GM19193 (cell line): Measurements from ENCODE around the gene VTI1A.

Experiments
- POLR2A ChIP-seq: IDR thresholded peaks from 4 replicates; pipeline ENCODE4 v1.6.1; 2011; ENCODE audit not compliant: insufficient read depth, insufficient read length; ENCODE audit errors: extremely low read depth

The VTI1A gene

GRCh38 chr10:112583236-112583939 lies 136.4 kb downstream of the VTI1A start:
- no peak for TF ChIP-seq POLR2A

DNA sequence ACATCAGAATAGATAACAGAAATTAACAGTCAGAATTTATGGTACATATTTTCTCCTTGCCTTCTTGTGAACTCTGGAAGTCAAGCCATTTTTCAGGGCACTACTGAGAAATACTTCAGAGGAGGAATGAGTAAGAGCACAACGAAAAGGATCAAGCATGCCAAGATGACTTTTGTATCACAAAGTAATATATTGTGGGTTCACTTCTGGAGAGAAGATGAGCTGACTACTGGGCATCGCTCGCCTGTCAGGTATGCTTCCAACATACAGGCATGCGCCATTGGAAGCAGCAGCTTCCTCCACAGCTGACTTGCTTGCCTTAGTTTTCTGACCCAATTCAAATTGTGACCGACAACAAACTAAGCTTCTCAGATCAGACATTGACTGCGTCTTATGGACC lies 137.3 kb downstream of the VTI1A start:
- no peak for TF ChIP-seq POLR2A

GRCh38 chr10:112585126-112585525 lies 138.1 kb downstream of the VTI1A start:
- no peak for TF ChIP-seq POLR2A

DNA sequence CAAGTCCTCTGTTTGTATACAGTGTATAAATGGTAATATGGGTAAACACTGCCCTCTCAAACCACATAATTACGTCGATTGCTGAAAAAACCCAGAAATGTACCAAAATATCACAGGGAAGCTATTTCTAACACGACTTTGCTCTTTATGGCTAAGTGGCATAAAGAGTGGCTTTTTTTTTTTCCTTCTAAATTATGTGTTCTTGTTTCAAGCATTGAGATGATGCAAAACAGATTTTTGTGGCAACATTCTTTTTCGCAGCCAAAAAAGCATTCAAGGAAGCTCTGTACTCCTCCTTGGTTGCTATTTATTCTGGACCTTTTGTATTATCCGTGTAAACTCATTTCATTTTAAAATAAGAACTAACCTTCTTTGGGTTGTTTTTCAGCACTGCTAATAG lies 138.9 kb downstream of the VTI1A start:
- TF ChIP-seq POLR2A, result no peak

- TF ChIP-seq POLR2A, result no peak
Observed at GRCh38 chr10:112587729-112588128, 140.7 kb downstream of the VTI1A start.

GRCh38 chr10:112588225-112588990 lies 141.4 kb downstream of the VTI1A start:
- no peak for TF ChIP-seq POLR2A

- no peak for TF ChIP-seq POLR2A
Observed at GRCh38 chr10:112589081-112589480, 142.1 kb downstream of the VTI1A start.

DNA sequence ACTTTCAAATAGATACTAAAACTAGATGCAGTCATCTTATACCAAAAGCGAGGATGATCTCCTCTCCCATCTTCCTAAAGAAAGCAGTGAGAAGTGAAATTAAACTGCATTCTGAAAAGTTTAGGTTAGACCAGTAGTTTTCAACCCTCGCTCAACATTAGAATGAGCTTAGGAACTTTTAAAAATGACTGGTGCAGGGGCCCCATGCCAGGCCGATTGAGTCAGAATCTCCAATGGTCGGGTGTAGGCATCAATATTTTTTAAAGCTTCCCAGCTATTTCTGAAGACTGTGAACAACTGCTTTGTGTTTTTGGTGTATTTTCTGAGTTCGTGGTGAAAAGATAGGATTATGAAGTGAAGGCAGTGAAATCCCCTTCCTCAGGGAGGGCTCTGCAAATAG lies 146.0 kb downstream of the VTI1A start:
- TF ChIP-seq POLR2A, result no peak

DNA sequence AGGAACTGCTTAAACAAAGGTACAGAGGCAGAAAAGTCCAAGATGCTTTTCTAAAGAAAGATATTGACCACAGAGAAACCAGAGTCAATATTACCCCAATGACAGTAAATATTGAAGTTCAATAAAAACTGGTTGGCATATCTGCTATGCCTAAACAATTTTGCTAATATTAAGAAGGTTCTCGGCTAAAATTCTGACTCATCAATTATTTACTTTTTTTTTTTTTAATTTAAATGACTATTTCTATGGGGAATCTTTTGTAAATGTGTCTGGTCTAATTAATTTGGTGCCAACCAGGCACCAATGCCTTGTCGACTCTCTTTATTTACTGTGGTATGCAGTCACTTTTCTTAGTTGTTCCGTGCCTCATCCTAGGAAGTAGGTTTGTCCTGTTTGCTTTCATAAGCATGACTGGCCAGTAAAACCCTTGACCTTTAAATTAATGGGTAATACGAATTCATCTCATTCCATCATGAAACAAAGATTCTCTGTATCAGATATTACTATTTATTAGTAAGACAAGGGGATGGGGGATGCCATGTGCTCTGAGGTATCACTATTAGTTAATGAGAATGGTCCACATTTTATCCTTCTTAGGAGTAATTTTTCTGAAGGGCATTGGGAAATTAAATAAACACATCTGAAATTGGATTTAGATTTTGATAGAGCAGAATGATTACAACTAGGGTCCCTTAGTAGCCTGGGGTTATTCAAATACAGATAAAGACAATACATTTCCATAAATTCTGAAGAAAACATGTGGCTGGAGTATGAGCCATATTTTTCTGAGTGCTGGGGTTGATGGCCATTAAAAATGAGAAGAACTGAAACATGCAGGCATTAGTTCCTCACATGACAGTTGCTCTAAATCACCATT lies 154.4 kb downstream of the VTI1A start:
- no peak for TF ChIP-seq POLR2A

GRCh38 chr10:112603062-112603461 lies 156.0 kb downstream of the VTI1A start:
- no peak for TF ChIP-seq POLR2A

GRCh38 chr10:112605063-112605462 lies 158.0 kb downstream of the VTI1A start:
- no peak for TF ChIP-seq POLR2A

DNA sequence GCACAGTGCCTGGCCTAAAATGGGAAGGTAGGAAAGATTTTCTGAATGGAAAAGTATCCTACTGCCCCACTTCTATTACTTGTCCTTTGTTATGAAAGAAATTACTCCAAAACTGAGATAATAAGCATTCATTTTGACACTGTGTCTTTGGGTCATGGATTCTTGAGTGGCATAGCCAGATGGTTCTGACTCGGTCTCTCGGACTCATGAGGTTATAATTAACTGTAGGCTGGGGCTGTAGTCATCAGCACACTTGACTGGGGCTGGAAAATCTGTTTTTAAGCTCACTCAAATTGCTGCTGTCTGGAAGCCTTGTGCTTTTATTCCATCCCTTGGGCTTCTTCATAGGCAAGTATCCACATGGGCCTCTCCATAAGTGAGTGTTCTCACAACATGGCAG lies 160.5 kb downstream of the VTI1A start:
- TF ChIP-seq POLR2A, result no peak

DNA sequence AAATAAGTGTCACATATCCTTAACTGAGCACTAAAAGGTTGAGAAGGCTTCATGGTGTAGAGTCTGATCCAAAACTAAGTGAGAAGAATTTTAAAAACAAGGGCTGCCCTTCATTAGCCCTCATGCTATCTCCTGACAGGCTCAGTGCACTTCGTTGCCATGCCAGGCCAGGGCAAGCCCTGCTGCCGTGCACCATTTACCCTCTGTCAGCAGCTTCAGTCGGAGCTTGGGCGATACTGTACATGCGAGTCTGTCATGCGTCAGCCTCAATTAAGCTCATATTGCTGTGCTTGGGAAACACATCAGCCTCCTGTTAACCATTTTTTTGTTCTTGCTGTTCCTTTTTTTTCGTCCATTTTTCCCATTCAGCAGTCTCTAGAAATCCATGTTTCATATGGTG lies 166.6 kb downstream of the VTI1A start:
- TF ChIP-seq POLR2A, result no peak

- TF ChIP-seq POLR2A, result no peak
Observed at GRCh38 chr10:112614072-112614471, 167.1 kb downstream of the VTI1A start.

- no peak for TF ChIP-seq POLR2A
Observed at GRCh38 chr10:112614586-112614985, 167.6 kb downstream of the VTI1A start.

DNA sequence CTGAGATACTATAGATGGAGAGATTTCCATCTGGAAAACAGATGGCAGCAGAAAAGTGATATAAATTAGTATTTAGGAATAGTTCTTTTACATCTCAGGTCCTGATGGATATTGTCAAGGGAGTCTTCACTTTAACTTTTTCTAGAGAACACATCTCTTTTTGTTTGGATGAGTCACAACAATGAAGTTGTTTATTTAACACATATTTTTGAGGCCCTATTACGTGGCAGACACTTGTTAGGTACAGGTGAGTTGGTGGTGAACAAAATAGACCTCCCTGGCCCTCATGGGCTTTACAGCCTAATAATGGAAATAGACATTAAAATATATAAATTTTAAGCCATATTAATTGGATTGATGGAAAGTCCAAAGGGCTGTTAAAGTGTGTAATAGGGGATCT lies 168.3 kb downstream of the VTI1A start:
- no peak for TF ChIP-seq POLR2A

DNA sequence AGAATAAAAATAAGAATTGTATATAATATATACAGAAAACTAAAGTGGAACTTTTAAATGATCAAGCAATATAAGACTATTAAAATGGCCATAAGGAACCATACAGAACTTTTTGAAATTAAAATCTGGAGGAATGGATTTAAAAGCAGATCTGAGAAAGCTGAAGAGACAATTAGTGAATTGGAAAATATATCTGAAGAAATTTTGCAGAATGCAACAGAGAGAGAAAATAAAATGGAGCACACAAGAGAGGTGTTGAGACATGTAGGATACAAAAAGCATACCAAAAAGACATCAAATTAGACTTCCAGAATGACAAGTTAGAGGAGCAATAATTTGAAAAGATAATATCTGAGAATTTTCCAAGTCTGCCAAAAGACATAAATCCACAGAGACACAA lies 169.6 kb downstream of the VTI1A start:
- TF ChIP-seq POLR2A, result no peak
